Vagina (tissue), 2 donors: Measurements from ENCODE around the gene FCHSD2.

Experiments used
- POLR2A ChIP-seq, 2 donors: fragments of 450-650 bp; IDR thresholded peaks; one replicate each; pipeline ENCODE4 v1.6.1; 2017; ENCODE audit warnings: antibody characterized with exemption in 2 of 2, mild to moderate bottlenecking in 2 of 2, moderate library complexity in 2 of 2
- TF ChIP-seq, protein P1 (sequence below), 3 experiments: fragments of 450-650 bp in 2 of 3; fragments of 200-600 bp in 1 of 3; sonication (generic) in 1 of 3; IDR thresholded peaks; one replicate each; pipeline ENCODE4 v1.5.1; 2017 to 2019; ENCODE audit warnings: antibody characterized with exemption in 3 of 3, mild to moderate bottlenecking in 2 of 3, moderate library complexity in 2 of 3

DNA sequence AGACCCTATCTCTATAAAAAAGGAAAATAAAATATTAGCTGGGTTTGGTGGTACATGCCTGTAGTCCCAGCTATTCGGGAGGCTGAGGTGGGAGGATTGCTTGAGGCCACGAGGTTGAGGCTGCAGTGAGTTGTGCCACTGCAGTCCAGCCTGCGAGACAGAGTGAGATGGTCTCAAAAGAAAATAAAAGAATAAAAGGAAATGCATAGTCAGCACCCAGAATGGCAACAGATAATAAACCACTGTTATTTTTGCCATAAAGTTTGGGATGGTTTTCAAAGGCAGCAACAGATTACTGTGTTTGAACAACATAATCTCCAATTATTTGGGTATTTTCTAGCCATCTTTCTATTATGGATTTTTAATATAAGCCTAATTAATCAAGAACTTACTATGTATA lies 266.0 kb downstream of the FCHSD2 start:
- TF ChIP-seq, protein P1, sequence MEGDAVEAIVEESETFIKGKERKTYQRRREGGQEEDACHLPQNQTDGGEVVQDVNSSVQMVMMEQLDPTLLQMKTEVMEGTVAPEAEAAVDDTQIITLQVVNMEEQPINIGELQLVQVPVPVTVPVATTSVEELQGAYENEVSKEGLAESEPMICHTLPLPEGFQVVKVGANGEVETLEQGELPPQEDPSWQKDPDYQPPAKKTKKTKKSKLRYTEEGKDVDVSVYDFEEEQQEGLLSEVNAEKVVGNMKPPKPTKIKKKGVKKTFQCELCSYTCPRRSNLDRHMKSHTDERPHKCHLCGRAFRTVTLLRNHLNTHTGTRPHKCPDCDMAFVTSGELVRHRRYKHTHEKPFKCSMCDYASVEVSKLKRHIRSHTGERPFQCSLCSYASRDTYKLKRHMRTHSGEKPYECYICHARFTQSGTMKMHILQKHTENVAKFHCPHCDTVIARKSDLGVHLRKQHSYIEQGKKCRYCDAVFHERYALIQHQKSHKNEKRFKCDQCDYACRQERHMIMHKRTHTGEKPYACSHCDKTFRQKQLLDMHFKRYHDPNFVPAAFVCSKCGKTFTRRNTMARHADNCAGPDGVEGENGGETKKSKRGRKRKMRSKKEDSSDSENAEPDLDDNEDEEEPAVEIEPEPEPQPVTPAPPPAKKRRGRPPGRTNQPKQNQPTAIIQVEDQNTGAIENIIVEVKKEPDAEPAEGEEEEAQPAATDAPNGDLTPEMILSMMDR (IDR thresholded peaks at IDR 0.05) = no peak
- TF ChIP-seq POLR2A (IDR thresholded peaks at IDR 0.05) = no peak
